ENCODE measurements around the gene ZNF608. TPM values are rescaled to one million over a fixed set of nuclear protein-coding genes. Genes with fewer than 3 reads are reported as not detected.

The ZNF608 gene
- total and polyA plus RNA-seq, 2 experiments from 2014 or later = 20.5 to 42.4 TPM

- Histone ChIP-seq H3K27ac (ENCODE audit: low read depth) (no peak overlapping the region), H3K4me3 (no peak overlapping the region), H3K27me3 (ENCODE audit: insufficient read depth) (no peaks in the 10 kb centered on the region), H3F3A (replicated peaks; ENCODE audit: low read depth) (no peaks in the 10 kb centered on the region), H3K36me3 (ENCODE audit: insufficient read depth) (no peaks in the 10 kb centered on the region), H3K4me1 (ENCODE audit: insufficient read depth) (peaks cover 28% of the 10 kb centered on the region), H4K20me1 (replicated peaks; ENCODE audit: insufficient read depth) (no peaks in the 10 kb centered on the region), H3K79me2 (replicated peaks; ENCODE audit: insufficient read depth) (no peaks in the 10 kb centered on the region), H3K9me2 (ENCODE audit: insufficient read depth) (no peaks in the 10 kb centered on the region), H3K4me2 (no peak overlapping the region; the same call in 1 of the 2 replicates), H2AFZ (no peak overlapping the region)
- DNase-seq (ENCODE audit: low spot score) = no peak
- Mint-ChIP-seq H3K4me1 (peaks cover 22% of the 10 kb centered on the region), H3K27ac (no peak overlapping the region; the same call in 1 of the 2 replicates), H3K9me3 (no peaks in the 10 kb centered on the region; the same call in 2 of the 3 replicates), H3K36me3 (ENCODE audit: low read depth) (no peaks in the 10 kb centered on the region), H3K4me3 (no peak overlapping the region), H3K27me3 (ENCODE audit: insufficient read depth, low read depth, poor library complexity) (peaks cover 2% of the 10 kb centered on the region)
- ATAC-seq = no peak
- TF ChIP-seq, protein P1, sequence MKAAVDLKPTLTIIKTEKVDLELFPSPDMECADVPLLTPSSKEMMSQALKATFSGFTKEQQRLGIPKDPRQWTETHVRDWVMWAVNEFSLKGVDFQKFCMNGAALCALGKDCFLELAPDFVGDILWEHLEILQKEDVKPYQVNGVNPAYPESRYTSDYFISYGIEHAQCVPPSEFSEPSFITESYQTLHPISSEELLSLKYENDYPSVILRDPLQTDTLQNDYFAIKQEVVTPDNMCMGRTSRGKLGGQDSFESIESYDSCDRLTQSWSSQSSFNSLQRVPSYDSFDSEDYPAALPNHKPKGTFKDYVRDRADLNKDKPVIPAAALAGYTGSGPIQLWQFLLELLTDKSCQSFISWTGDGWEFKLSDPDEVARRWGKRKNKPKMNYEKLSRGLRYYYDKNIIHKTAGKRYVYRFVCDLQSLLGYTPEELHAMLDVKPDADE (IDR thresholded peaks at IDR 0.05) = no peak
Measured at GRCh38 chr5:124771761-124772160, 25.3 kb upstream of the ZNF608 start.

GRCh38 chr5:124764992-124765611 is 18.7 kb upstream of the ZNF608 start:
- Mint-ChIP-seq H3K4me1 (peaks cover 12% of the 10 kb centered on the region), H3K36me3 (ENCODE audit: low read depth) (no peaks in the 10 kb centered on the region), H3K9me3 (no peaks in the 10 kb centered on the region; the same call in 2 of the 3 replicates), H3K27me3 (ENCODE audit: insufficient read depth, low read depth, poor library complexity) (peaks cover 2% of the 10 kb centered on the region), H3K4me3 (no peak overlapping the region), H3K27ac (no peak overlapping the region)
- H3K27me3 ChIP-seq (ENCODE audit: insufficient read depth) = no peaks in the 10 kb centered on the region
- no peak overlapping the region for H3K27ac ChIP-seq (ENCODE audit: low read depth)
- no peak for ATAC-seq
- peaks cover 10% of the 10 kb centered on the region; the same call in 1 of the 2 replicates for H3K4me1 ChIP-seq (ENCODE audit: insufficient read depth)
- H3K9me2 ChIP-seq (ENCODE audit: insufficient read depth) = no peaks in the 10 kb centered on the region
- no peaks in the 10 kb centered on the region for H3K36me3 ChIP-seq (ENCODE audit: insufficient read depth)
- no peak overlapping the region for H3K4me2 ChIP-seq
- no peaks in the 10 kb centered on the region for H3K79me2 ChIP-seq (replicated peaks; ENCODE audit: insufficient read depth)
- DNase-seq (ENCODE audit: low spot score) = no peak
- H3F3A ChIP-seq (replicated peaks; ENCODE audit: low read depth) = no peaks in the 10 kb centered on the region
- no peak overlapping the region for H3K4me3 ChIP-seq
- H4K20me1 ChIP-seq (replicated peaks; ENCODE audit: insufficient read depth) = no peaks in the 10 kb centered on the region
- H2AFZ ChIP-seq = no peak overlapping the region
- TF ChIP-seq POLR2AphosphoS5 (IDR thresholded peaks at IDR 0.05; ENCODE audit: low read depth) (no peak), CTCF (conservative IDR thresholded peaks at IDR 0.05; ENCODE audit: low read depth in 2 of 2) (no peak), EZH2phosphoT487 (IDR thresholded peaks at IDR 0.05; ENCODE audit: unreplicated experiment) (no peak), EZH2 (IDR thresholded peaks at IDR 0.05; ENCODE audit: low read depth, unreplicated experiment) (no peak), NANOG (IDR thresholded peaks at IDR 0.05; ENCODE audit: borderline replicate concordance) (no peak), ZNF331 (CRISPR knock-in tag; IDR thresholded peaks at IDR 0.05; ENCODE audit: low read depth) (no peak), STAT1 (IDR thresholded peaks at IDR 0.05; ENCODE audit: unreplicated experiment) (no peak), CREB1 (CRISPR knock-in tag; IDR thresholded peaks at IDR 0.05; ENCODE audit: low read depth) (no peak), ZNF114 (CRISPR knock-in tag; IDR thresholded peaks at IDR 0.05) (no peak), JUNB (IDR thresholded peaks at IDR 0.05; ENCODE audit: unreplicated experiment) (no peak), ZNF462 (CRISPR knock-in tag; IDR thresholded peaks at IDR 0.05) (no peak)
- TF ChIP-seq, protein P1 (IDR thresholded peaks at IDR 0.05) = no peak

Measured in GM23338 (cell line).